ENCODE measurements around the gene KAZN.

DNA sequence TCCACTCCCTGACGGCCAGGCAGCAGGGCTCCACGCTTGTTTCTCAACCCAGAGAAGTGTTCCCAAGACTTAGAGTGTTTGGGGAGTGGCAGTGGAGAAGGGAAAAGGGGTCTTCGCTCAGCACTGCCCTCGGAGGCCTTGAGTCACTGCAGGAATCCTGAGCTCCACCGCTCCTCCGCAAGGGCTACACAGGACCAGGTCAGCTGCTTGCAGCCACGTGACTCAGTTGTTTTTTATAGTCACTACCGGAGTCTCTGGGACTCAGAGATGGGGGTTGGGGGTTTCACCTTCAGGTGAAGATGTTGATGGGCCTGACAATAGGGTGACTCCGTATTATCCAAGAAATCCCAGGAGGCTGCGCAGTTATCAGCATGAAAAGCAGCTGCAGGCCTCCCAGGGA is 478.9 kb downstream of the KAZN start:
- no peak for TF ChIP-seq POLR2AphosphoS5 (IDR thresholded peaks at IDR 0.05)
- TF ChIP-seq, protein P1, sequence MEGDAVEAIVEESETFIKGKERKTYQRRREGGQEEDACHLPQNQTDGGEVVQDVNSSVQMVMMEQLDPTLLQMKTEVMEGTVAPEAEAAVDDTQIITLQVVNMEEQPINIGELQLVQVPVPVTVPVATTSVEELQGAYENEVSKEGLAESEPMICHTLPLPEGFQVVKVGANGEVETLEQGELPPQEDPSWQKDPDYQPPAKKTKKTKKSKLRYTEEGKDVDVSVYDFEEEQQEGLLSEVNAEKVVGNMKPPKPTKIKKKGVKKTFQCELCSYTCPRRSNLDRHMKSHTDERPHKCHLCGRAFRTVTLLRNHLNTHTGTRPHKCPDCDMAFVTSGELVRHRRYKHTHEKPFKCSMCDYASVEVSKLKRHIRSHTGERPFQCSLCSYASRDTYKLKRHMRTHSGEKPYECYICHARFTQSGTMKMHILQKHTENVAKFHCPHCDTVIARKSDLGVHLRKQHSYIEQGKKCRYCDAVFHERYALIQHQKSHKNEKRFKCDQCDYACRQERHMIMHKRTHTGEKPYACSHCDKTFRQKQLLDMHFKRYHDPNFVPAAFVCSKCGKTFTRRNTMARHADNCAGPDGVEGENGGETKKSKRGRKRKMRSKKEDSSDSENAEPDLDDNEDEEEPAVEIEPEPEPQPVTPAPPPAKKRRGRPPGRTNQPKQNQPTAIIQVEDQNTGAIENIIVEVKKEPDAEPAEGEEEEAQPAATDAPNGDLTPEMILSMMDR (IDR thresholded peaks at IDR 0.05) = no peak
- TF ChIP-seq EP300 (IDR thresholded peaks at IDR 0.05) = no peak
- TF ChIP-seq POLR2A (IDR thresholded peaks at IDR 0.05) = no peak
